ENCODE results near the gene USP46.

USP46 gene, protein sequence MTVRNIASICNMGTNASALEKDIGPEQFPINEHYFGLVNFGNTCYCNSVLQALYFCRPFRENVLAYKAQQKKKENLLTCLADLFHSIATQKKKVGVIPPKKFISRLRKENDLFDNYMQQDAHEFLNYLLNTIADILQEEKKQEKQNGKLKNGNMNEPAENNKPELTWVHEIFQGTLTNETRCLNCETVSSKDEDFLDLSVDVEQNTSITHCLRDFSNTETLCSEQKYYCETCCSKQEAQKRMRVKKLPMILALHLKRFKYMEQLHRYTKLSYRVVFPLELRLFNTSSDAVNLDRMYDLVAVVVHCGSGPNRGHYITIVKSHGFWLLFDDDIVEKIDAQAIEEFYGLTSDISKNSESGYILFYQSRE

DNA sequence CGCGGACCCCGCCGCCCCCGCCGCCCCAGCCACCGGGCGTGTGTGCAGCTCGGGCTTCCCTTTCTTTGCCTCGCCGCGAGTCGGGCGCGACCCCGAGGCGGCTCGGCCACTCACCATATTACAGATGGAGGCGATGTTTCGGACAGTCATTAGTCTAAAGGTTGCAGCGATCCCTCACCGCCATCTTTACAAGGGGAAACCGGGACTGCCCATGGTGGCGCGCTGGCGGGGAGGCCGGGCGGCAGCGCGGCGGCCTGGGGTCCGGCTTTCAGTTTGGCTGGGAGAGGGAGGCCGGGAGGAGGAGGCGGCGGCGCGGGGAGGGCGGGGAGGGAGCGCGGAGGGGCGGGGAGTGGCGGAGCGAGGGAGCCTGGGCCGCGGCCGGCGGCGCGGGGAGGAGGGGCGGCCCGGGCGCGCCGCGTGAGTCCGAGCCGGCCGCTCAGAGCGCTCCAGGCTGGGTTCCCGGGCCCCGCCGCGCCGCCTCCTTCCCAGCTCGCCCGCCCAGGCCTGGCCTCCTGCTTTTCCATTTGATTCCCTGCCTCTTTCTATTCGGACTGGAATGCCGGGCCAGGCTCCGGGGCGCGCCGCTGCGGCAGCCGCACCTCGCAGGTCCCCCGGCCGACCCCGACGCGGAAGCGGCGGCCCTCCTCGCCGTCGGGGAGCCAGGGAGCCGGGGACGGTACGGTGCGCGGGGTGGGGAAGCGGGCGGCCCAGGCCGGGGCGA lies at the start of gene USP46:
Gene USP46 (minus strand): TSS at position 301 of the 721 bp plus-strand sequence. CDS start 151 bp downstream, at position 150.
- peak; percentile 85 for DNase-seq (ENCODE audit: insufficient read length, low spot score)
- FAIRE-seq: peak; percentile 37

DNA sequence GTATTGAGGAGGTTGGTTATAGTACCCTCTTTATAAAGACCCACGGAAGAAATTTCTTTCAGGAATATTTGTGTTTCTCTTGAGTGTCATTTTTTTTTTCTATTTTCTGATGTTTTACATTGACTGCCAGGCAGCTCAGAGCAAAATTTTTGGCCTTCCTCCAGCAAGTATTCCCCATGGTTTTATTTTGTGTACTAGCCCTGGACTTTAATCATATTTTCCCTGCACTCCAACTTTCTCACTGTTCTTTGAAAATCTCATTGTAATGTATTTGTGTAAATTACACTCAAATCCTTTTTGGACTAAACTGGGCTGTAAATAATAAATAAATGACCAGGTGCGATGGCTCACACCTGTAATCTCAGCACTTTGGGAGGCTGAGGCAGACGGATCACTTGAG lies 45.6 kb upstream of the USP46 start:
- DNase-seq (ENCODE audit: insufficient read length, low spot score): no peak
- no peak for FAIRE-seq

DNA sequence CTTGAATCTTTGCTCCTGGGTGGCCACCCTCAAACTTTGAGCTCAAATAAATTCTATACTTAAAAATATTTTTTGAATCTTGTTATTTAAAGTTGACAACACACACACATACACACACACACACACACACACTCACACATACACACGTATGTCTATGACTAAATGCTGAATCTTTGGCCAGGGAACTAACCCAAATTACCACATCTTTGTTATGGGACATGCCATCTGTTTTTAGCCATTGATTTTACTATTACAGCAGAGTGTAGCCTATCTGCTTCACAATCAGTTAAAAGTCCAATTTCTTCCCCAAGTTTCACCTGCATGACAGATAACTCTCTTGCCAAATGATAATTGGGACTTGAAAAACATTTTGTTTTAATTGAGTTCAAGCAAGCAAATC lies 45.0 kb upstream of the USP46 start:
- FAIRE-seq (no peak), DNase-seq (ENCODE audit: insufficient read length, low spot score) (no peak)

DNA sequence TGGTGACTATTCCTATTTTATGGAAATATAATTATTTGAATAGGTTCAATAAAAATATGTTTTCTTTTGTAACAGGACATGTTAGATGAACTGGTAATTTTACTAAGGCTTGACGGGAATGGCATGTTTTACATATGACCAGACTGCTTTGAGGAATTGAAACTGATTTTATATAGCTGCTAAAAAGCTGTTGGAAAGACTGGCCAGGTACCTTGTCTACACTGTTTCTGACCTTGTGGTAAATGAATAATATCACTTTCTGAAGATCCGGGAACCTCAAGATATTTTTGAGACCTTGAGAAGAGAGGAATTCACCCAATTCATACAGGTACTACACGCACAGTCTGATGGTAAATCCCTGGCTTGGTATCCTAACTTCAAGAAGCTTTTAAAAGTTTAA lies 42.1 kb upstream of the USP46 start:
- FAIRE-seq (peak; percentile 72), DNase-seq (ENCODE audit: insufficient read length, low spot score) (no peak)

DNA sequence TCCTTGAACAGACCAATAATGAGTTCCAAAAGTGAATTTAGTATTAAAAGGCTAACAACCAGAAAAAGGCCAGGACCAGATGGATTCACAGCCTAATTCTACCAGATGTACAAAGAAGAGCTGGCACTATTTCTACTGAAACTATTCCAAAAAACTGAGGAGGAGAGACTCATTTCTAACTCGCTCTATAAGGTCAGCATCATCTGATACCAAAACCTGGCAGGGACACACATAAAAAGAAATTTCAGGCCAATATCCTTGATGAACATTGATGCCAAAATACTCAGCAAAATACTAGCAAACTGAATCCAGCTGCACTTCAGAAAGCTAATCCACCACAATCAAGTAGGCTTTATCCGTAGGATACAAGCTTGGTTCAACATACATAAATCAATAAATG lies 35.8 kb upstream of the USP46 start:
- no peak for DNase-seq (ENCODE audit: insufficient read length, low spot score)
- peak; percentile 18 for FAIRE-seq

DNA sequence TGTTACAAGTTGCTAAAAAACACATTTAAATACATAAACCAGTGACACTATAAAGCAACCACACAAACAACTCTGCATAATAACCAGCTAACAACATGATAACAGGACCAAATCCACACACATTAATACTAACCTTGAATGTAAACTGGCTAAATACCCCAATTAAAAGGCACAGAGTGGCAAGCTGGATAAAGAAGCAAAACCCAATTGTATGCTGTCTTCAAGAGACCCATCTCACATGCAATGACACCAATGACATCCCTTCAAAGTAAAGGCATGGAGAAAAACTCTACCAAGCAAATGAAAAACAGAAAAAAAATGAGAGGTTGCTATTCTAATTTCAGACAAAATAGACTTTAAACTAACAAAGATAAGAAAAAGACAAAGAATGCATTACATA lies 34.4 kb upstream of the USP46 start:
- FAIRE-seq: no peak
- no peak for DNase-seq (ENCODE audit: insufficient read length, low spot score)

DNA sequence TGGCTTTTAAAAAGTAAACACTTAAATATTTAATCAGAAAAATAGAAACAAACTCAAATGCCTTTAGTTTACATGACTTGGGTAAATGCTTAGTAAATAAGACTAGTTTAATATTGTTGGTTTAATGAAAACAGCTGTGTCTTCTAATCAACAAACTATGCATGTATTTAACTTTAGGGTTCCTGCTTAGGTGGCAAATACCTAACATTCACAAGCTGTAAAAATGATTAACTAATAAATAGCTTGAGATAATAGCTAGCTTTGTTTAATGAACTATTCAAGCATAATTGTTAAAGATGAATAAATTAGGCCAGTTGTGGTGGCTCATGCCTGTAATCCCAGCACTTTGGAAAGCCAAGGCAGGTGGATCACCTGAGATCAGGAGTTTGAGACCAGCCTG lies 30.0 kb upstream of the USP46 start:
- no peak for FAIRE-seq
- no peak for DNase-seq (ENCODE audit: insufficient read length, low spot score)

DNA sequence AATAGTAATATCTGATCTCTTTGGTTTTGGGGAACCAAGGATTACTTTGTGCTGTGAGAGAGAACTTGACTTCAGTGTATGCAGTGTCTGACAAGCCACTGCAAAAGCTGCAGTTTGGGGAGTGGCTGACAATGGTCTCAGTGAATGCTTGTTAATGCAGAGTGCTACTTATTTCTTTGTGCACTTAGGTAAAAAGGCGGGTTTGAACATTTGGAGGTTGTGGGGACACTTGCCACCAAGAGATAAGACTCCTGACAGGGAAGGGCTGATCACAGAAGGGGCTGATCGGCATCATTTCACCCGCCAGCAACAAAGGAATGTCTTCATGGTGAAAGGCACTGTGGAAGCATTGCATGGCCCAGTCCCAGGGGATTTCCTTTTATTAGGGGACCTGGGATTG lies 28.6 kb upstream of the USP46 start:
- FAIRE-seq (no peak), DNase-seq (ENCODE audit: insufficient read length, low spot score) (no peak)

DNA sequence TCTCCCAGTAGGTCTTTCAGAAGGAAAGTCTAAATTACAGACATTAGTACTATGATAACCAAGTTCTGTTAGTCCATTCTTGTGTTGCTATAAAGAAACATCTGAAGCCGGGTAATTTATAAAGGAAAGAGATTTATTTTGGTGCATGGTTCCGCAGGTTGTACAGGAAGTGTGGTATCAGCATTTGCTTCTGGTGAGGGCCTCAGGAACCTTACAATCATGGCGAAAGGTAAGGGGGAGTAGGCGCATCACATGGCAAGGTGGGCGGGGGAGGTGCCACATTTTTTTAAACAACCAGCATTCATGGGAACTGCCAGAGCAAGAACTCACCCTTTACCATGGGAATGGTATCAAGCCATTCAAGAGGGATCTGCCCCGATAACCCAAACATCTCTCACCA lies 26.2 kb upstream of the USP46 start:
- FAIRE-seq (no peak), DNase-seq (ENCODE audit: insufficient read length, low spot score) (no peak)

DNA sequence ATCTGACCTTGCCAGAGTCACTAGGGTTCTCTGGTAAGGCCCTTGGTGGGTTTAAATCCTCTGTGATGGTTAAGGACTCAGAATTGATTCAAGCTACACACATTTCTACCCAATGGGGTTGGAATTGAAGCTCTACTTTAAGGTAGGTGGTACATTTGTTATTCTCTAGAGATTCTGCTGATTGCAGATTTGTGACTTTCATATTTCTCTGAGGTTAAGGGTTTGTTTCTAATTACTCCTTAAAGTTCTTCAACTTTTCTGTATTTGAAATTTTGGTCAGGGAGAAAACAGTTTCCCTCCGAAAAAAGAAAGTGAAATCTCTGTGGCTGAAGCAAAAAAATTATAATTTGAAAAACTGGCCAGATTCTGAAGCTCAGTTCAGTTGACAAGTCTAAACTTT lies 25.8 kb upstream of the USP46 start:
- FAIRE-seq: no peak
- DNase-seq (ENCODE audit: insufficient read length, low spot score): no peak

DNA sequence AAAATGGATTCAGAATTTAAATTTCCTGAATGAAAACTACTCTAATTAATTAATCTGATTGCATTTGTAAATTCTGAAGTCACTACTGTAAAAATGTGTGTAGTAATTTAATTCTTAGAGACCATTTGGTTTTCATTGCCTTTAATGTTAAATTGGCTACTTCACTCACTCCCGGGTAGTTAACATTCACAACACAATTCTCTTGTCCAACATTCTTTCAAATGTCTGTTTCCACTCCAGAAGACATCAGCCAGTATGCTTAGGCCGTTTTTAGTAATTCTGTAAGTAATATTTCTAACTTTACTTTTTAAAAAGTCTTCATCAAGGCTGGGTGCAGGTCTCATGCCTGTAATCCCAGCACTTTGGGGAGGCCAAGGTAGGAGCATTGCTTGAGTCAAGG lies 21.3 kb upstream of the USP46 start:
- DNase-seq (ENCODE audit: insufficient read length, low spot score) (no peak), FAIRE-seq (no peak)

DNA sequence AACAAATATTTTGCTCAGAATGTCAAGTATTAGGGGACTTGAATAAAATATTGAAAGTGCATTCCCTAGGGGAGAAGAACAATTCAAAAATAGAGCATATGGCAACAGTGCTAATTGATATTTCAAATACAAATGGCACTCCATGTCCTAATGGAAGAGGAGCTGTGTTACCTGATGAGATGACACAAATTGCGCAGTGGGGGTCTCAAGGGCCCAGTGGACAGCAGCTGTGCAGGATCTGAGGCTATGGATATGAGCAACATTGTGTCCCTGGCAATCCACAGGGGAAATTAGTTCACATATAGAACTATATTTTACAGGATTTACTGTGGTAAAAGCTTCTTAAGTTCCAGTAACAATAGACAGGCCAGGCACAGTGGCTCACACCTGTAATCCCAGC lies 17.4 kb upstream of the USP46 start:
- DNase-seq (ENCODE audit: insufficient read length, low spot score) (no peak), FAIRE-seq (no peak)

DNA sequence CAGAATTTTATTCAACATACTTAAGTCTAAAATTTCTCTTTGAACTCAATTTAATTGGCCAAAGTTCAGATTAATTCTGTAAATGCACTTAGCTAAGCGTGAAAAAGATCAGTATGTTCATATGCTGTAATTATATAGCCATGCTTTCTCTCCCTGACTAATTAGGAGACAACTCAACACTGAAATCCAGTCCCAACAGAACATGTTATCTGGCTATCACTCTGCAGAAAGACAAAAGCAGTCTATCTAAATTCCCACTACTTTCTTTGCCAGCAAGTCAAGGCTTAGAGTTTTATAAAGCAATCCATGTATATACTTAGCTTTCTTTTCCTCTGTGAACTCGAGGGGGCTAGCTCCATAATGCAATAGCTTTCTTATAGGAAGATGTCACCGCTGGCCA lies 16.0 kb upstream of the USP46 start:
- FAIRE-seq: no peak
- DNase-seq (ENCODE audit: insufficient read length, low spot score): no peak

DNA sequence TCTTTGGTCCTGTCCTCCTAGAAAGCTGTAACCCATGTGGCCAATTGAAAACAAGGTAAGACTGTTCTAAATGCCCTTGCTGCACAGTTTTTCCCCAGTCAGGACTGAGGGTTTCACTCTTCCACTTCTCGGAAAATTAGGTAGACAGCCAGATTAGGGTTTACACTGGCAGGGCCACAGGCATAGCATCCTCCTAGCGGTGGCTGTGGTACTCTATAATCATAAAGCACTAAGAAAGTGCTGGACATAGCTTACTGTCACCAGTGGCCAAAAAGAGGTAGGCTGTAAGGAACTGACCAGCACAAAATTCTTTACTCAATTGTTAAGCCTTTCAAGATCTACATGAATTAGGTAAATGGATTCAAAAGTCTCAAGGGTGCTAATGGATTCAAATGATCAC lies 11.6 kb upstream of the USP46 start:
- FAIRE-seq (no peak), DNase-seq (ENCODE audit: insufficient read length, low spot score) (no peak)

DNA sequence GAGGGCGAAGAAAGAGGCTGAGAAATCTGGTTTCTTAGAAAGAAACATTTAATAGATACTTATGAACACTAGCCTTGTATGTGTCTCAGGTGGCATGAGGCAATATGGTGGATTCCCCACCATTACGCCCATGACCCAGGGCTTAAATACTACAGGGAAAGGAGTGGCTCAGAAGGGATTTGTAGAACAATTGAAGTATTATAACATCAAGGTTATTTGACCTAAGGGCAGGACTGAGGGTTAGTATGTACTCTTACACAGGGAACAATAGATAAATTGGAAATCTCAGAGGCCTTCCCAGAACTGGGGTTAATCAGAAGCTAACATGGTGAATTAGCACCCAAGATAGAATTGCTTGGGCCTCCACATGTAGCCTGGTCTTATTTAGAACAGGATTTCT lies 11.0 kb upstream of the USP46 start:
- DNase-seq (ENCODE audit: insufficient read length, low spot score) (no peak), FAIRE-seq (no peak)

DNA sequence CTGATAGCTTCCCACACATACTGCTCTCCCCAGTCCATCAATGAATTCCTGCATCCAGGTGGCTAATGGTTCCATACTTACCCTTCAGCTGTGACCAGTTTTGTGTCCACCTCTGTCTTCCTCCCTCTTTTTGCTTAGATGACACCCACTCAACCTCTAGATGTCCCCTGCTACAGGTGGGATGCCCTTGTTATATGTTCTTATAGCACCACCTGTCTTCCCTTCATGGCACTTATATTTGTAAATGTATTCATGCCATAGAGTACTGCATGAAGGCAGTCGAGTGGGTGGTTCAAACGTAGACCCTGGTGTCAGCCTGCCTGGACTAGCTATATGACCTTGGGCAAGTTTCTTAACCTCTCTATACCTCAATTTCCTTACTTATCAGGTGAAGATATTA lies 6.5 kb upstream of the USP46 start:
- FAIRE-seq: peak; percentile 84
- peak; percentile 14 for DNase-seq (ENCODE audit: insufficient read length, low spot score)

DNA sequence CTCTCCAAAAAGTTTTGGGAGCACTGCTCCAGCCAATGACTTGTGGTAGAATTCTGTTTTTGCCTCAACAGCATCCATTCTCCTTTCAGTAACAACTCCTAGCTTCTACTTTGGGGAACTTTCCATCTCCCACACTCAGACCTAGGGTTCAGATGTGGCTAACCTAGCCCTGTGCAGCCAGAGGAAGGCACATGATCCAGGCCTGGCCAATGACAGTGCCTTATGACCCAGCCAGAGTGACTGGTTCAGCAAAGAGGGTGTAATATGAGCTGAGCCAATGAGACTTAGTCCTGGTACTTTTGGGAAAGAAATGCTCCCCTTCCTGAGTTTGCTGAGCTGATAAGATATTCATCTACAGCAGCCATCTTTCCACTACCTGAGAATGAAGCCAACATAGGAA lies 5.4 kb upstream of the USP46 start:
- DNase-seq (ENCODE audit: insufficient read length, low spot score) (no peak), FAIRE-seq (no peak)

DNA sequence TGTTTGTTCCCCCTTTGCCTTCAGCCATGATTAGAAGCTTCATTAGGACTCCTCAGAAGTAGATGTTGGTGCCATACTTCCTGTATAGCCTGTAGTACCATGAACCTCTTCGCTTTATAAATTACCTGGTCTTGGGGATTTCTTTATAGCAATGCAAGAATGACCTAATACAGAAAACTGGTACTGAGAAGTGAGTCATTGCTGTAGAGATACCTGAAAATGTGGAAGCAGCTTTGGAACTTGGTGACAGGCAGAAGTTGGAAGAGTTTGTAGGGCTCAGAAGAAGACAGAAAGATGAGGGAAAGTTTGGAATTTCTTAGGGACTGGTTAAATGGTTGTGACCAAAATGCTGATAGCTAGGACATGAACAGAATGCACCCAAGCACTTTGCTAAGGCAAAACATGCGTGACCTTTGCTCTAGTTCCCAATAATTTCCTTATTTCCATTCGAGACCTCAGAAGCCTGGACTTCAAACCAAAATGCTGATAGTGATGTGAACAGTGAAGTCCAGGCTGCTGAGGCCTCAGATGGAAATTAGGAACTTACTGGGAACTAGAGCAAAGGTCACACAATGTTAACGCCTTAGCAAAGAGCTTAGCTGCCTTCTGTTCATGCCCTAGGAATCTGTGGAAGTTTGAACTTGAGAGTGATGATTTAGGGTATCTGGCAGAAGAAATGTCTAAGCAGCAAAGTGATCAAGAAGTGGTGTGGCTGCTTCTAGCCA lies 3.0 kb upstream of the USP46 start:
- FAIRE-seq: no peak
- DNase-seq (ENCODE audit: insufficient read length, low spot score): no peak

DNA sequence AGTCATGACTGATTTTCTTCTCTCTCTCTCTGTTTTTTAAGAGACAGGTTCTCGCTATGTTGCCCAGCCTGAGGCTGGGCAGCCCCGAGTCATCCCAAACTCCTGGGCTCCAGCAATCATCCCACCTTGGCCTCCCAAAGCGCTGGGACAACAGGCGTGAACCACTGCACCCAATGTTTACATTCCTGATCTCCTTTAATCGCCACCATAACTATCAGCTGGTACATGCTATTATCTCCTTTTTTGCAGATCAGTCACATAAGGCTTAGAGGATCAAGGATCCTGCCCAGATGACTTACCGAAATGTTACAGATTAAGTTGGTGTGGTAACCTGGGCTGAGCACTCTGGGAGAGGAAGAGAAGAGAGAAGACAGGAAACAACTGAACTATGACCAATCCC lies 1.5 kb upstream of the USP46 start:
- DNase-seq (ENCODE audit: insufficient read length, low spot score): no peak

DNA sequence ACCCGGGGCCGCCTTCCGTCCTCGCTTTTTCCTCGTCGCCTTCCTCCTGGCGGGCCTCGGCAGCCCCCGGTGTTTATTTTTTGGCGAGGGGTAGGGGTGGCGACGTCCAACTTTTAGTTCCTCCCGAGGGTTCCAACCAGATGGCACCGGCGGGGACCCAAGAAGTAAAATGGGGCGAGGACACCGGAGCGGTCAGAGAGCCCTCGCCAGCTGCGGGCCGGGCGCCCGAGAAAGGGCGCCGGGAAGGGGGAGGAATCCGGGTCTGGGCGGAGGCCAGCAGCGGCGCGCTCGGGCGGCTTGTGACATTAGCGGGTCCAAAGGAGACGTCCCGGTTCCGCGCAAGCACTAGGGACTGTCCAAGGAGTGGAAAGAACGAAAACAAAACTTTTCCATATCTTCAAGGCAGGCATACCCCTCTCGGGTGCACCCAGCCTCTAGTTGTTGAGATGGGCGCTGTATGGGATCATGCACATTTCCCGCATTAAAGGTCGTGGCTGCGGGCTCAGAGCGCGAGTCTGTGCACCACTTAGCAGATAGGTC lies 691 bp upstream of the USP46 start:
- peak; percentile 26 for DNase-seq (ENCODE audit: insufficient read length, low spot score)
- no peak for FAIRE-seq

More for the DNA sequence above, 1.5 kb upstream of the USP46 start:
- no peak for FAIRE-seq

DNA sequence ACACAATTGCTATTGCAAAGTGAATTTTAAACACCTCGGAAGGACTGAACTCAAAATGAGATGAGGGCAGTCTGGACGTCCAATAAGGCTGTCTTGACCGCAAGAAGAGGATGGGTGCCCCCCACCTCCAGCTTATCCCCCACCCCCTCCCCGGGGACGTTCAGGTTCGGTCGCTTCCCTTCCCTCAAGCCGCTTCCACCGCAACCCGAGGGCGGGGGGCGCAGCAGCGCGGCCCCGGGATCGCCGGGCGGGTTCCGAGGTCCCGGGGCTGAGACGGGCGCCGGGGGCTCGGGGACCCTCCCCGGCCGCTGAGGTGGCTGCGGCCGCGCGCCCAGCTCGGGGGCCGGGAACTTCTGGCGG lies 480 bp downstream of the USP46 start:
- no peak for DNase-seq (ENCODE audit: insufficient read length, low spot score)
- FAIRE-seq: peak; percentile 14

Measured in GM19239 (cell line).